GM12801 (cell line): ENCODE measurements around the gene RECQL.

Source experiments
- CTCF ChIP-seq: IDR thresholded peaks from one replicate; pipeline ENCODE4 v1.5.1; 2011; ENCODE audit warnings: control low read depth; ENCODE audit not compliant: insufficient read length; ENCODE audit errors: extremely low read depth

The RECQL gene

GRCh38 chr12:21523148-21523547 lies 21.7 kb upstream of the RECQL start:
- TF ChIP-seq CTCF = no peak

GRCh38 chr12:21521541-21521940 lies 20.1 kb upstream of the RECQL start:
- TF ChIP-seq CTCF = no peak

GRCh38 chr12:21518451-21518850 lies 17.0 kb upstream of the RECQL start:
- no peak for TF ChIP-seq CTCF

- no peak for TF ChIP-seq CTCF
Measured at GRCh38 chr12:21516281-21516680, 14.8 kb upstream of the RECQL start.

- no peak for TF ChIP-seq CTCF
Measured at GRCh38 chr12:21509768-21510167, 8.3 kb upstream of the RECQL start.

GRCh38 chr12:21507849-21508248 lies 6.4 kb upstream of the RECQL start:
- no peak for TF ChIP-seq CTCF

- no peak for TF ChIP-seq CTCF
Measured at GRCh38 chr12:21505888-21506287, 4.5 kb upstream of the RECQL start.

GRCh38 chr12:21502872-21503271 lies 1.4 kb upstream of the RECQL start:
- TF ChIP-seq CTCF = no peak
